Fibroblast of skin of left quadriceps (primary cell): ENCODE measurements around the gene SRGAP3.

Experiments used
- DNase-seq, 2 experiments: peaks; one replicate each; pipeline ENCODE4 v3.0.0-alpha.2; 2013; ENCODE audit warnings: low read depth in 2 of 2

SRGAP3 gene

GRCh38 chr3:9173445-9173844 lies 76.0 kb downstream of the SRGAP3 start:
- DNase-seq: no peak

GRCh38 chr3:9172851-9173321 lies 76.6 kb downstream of the SRGAP3 start:
- DNase-seq: no peak

DNA sequence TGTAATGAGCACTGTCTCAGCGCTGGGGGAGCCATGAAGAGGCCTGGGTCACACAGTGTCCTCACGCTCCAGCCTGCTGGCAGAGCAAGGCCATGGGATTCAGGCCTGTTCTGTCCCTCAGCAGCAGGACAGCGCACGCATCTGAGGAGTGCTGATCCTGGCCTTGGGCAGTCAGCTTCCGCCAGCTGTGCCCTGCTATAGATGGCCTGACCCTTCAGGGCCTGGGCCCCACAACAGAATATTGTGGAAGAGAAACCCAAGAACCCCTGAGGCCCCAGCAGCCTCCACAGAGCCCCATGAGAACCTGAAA lies 78.6 kb downstream of the SRGAP3 start:
- no peak for DNase-seq

- DNase-seq: no peak
These were observed 79.2 kb downstream of the SRGAP3 start for GRCh38 chr3:9169956-9170850.

DNA sequence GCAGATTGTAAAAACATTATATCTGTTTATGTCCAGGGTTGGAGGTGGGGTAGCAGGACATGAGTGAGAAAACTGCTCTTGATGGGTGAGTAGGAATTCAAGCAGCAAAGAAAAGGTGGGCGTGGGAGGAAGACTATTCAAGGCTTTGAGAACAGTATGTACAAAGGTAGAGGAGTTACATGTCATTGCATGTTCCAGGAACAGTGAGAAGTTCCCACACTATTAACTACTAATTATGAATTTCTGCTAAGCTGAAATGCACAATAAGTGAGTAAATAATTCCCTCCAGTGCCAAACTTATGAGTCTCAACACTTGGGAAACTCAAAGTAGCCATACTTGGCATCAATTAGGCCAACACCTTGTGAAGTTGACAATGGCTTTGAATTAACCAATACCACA lies 80.1 kb downstream of the SRGAP3 start:
- no peak for DNase-seq

GRCh38 chr3:9168241-9168741 lies 81.2 kb downstream of the SRGAP3 start:
- no peak for DNase-seq

DNA sequence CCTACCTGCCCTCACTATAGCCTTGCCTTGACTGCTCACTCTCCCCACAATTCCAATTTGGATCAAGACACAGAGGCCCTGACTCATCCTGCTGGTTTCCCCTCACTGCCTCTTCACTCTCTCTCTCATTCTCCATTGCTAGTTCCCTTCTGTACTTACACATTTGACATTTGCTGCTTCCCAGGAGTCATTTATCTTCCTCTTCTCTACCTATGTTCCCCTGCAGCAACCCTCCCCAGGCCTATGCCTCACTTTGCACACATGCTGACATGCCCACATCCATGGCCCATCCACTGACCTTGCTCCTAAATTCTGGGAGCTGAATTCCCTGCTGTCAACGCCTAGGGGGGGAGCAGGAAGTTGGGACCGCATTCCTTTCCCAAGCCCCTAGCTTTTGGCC lies 82.2 kb downstream of the SRGAP3 start:
- peak; percentile 78 to 80 for DNase-seq

DNA sequence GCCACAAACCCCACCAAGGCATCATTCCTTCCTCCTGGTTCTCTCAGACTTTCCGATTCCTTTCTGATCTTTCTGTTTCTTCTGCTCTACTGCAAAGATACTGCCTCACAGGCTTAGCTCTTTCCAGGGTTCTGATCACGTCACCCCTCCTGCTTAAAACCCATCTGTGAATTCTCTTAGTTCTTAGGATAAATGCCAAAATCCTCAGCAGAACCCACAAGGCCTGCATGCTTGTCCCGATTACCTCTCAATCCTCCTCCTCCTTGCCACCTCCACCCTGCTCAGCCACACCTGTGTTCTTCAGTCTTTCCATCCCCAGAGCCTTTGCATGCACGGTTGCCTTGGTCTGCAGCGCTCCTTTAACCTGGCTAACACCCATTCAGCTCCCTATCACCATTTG lies 84.0 kb downstream of the SRGAP3 start:
- no peak for DNase-seq

- no peak for DNase-seq
These were observed 86.2 kb downstream of the SRGAP3 start for GRCh38 chr3:9163289-9163688.

GRCh38 chr3:9161811-9162210 lies 87.6 kb downstream of the SRGAP3 start:
- DNase-seq: no peak

- DNase-seq: no peak
These were observed 88.1 kb downstream of the SRGAP3 start for GRCh38 chr3:9161298-9161697.

- DNase-seq: no peak
These were observed 90.4 kb downstream of the SRGAP3 start for GRCh38 chr3:9158865-9159630.

DNA sequence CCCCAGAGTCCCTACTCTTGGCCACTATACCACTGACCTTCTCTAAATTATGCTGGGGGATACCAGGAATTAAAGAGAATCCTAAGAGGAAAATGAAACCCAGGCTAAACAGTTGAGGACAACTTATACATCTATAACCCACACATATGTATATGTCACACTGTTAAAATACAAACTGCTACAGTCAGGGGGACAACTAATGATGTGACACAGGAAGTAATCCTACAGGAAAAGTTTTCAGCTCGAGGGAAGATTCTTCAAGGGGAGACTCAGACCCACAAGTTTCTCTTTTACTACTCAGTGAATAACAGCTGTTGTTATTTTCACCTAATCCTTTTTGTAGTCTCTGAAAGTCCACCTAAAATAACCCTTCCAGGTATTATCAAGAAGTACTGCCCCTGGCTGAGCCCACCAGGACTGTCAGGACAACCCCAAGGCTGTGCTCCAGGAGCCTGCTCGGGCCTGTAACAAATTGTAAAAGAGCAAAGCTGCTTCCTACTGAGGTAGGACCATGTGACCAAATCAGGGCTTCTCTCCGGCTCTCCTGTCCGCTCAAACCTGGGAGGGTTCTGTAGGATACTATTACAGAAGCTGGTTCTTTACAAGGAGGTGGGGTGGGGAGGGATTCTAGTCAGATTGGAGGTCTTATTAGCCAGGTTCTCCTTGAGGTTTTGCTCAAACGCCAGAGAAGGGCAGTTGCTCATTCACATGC lies 91.6 kb downstream of the SRGAP3 start:
- no peak for DNase-seq

- DNase-seq: no peak
These were observed 92.8 kb downstream of the SRGAP3 start for GRCh38 chr3:9156604-9157003.

DNA sequence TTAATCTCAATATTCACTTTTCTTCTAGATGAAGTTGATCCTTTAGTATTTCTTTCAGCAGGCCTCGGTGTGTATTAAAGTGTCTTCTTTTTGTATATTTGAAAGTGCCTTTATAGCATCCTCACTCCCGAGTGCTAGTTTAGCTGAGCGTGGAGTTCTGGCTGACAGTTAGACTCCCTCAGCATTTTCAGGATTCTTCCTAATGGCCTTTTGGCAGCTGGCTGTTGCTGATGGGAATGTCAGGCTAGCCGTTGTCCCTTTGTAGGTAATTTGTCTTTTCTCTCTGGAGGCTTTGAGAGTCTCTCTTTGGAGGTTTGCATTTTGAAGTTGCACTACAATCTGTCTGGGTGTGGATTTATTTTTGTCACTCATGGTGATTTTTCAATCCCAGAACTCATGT lies 94.4 kb downstream of the SRGAP3 start:
- no peak for DNase-seq

- DNase-seq: peak; percentile 95
These were observed 95.4 kb downstream of the SRGAP3 start for GRCh38 chr3:9153904-9154619.

GRCh38 chr3:9151240-9151639 lies 98.2 kb downstream of the SRGAP3 start:
- DNase-seq: no peak

GRCh38 chr3:9149566-9149965 lies 99.9 kb downstream of the SRGAP3 start:
- no peak for DNase-seq

- no peak for DNase-seq
These were observed 101.6 kb downstream of the SRGAP3 start for GRCh38 chr3:9147896-9148266.

DNA sequence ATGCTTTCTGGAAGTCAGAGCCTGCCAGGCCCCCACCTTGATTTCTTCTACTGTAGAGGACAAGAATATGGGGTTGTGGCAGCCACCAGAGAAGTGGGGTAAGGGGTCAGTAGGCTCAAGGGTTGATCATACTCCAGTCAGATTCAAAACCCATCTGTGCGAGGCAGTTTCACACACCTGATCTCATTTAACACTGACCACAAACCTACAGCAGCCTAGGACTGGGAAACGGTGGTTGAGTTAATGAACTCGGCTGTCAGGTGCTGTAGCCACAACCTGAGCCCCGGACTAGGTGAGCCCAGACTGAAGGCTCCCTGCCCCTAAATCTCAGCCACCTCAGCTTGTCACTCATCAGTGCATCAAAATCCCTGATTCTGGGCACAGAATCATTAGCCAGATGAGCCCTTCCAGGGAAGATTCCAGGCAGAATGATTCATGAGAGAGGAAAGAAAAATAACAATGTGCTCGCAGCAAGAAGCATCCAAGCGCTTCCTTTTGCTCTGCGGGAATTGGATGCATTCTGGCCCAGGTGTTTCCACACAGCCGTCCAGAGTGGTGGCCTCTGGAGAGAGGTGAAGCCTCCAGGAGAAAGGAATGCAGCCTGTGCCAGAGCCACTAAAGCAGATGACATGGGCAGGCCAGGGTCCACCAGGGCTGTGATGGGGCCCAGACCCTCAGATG lies 102.1 kb downstream of the SRGAP3 start:
- DNase-seq: no peak
